Erythroblast (primary cell): Measurements from ENCODE around the gene NEMP1.

Source experiments
- GATA1 ChIP-seq: IDR thresholded peaks from 2 replicates; pipeline ENCODE4 v1.6.1; 2011; ENCODE audit warnings: low read depth, mild to moderate bottlenecking, control low read depth, low read length, moderate library complexity
- POLR2A ChIP-seq: IDR thresholded peaks from 2 replicates; pipeline ENCODE4 v1.6.1; 2011; ENCODE audit warnings: mild to moderate bottlenecking, low read length

DNA sequence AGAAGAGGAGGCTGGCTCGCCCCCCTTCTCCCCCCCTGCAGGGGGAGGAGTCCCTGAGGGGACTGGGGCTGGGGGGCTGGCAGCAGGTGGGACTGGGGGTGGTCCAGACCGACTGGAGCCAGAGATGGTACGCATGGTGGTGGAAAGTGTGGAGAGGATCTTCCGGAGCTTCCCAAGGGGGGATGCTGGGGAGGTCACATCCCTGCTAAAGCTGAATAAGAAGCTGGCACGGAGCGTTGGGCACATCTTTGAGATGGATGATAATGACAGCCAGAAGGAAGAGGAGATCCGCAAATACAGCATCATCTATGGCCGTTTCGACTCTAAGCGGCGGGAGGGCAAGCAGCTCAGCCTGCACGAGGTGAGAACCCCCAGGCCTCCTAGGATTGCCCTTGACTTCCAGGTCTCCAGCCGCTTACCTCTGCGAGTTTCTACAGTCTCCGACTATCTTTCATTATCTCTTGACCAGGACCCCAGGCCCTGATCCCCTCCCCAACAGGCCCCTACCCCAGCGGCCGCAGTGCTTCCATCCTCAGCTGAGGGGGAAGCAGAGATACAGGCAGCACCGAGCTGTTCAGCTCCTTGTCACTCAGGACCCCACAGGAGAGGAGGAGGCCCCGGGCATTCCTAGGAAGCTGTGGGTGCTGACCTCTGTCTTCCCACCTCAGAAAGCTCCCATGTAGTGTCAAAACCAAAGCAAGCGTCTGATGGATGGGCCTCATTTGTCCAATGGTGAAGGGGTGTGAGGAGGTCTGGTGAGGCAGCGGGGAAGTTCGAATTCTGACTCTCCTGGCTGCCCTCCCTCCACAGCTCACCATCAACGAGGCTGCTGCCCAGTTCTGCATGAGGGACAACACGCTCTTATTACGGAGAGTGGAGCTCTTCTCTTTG is 13.3 kb upstream of the NEMP1 start:
- no peak for TF ChIP-seq POLR2A
- TF ChIP-seq GATA1, result no peak
